ENCODE results near the gene SETD1A. TPM values are rescaled to one million over a fixed set of nuclear protein-coding genes. Genes with fewer than 3 reads are reported as not detected.
"Not testable (repeated sequence)": the region's sequence is repeated elsewhere in the genome, so short reads cannot be mapped to it uniquely, and the experiment has no call there.

Gene SETD1A
- total and polyA plus RNA-seq, 4 donors, result 4.4 to 19.7 (median 13.1) TPM

- H3K36me3 ChIP-seq (ENCODE audit: control insufficient read depth in 1 of 2, insufficient read depth in 2 of 2, low read length in 1 of 2), result no peaks in the 10 kb centered on the region
- intact Hi-C loops (cut with DNase I), result no loop called here
- no peaks in the 10 kb centered on the region for H3K27me3 ChIP-seq (ENCODE audit: control insufficient read depth in 1 of 2, insufficient read depth in 2 of 2, low read length in 1 of 2)
- ATAC-seq (ENCODE audit: low FRiP score), result no peak
- H3K9me3 ChIP-seq (ENCODE audit: control insufficient read depth, low read length), result no peaks in the 10 kb centered on the region
- H3K4me1 ChIP-seq (ENCODE audit: control insufficient read depth in 1 of 2, insufficient read depth in 2 of 2, low read length in 2 of 2), result no peaks in the 10 kb centered on the region
- DNase-seq, result no peak
- 66 to 68% methylated on average over 6 of the region's 6 CpGs for WGBS, 2 donors
- no peak overlapping the region for H3K4me3 ChIP-seq (ENCODE audit: low read length in 2 of 2)
- H3K27ac ChIP-seq (ENCODE audit: low read depth in 1 of 2, low read length in 2 of 2), result no peak overlapping the region
Observed at GRCh38 chr16:31016018-31016417, 58.5 kb downstream of the SETD1A start.

DNA sequence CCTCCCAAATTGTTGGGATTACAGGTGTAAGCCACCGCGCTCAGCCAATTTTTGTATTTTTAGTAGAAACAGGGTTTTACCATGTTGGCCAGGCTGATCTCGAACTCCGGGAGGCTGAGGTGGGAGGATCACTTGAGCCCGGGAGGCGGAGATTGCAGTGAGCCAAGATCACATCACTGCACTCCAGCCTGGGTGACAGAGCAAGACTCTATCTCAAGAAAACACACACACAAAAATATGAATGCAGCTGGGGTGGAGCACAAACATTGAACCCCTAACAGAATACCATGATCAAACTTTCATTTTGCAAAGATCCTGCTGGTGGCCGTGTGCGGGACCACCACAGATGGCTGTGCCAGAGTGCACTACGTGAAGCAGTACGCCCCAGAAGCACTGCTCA, 60.2 kb downstream of the SETD1A start:
- H3K27ac ChIP-seq (ENCODE audit: low read depth in 1 of 2, low read length in 2 of 2); DNase-seq; H3K4me1 ChIP-seq (ENCODE audit: control insufficient read depth in 1 of 2, insufficient read depth in 2 of 2, low read length in 2 of 2); H3K9me3 ChIP-seq (ENCODE audit: control insufficient read depth, low read length); H3K4me3 ChIP-seq (ENCODE audit: low read length in 2 of 2); intact Hi-C loops (cut with DNase I); H3K27me3 ChIP-seq (ENCODE audit: control insufficient read depth in 1 of 2, insufficient read depth in 2 of 2, low read length in 1 of 2); ATAC-seq (ENCODE audit: low FRiP score); H3K36me3 ChIP-seq (ENCODE audit: control insufficient read depth in 1 of 2, insufficient read depth in 2 of 2, low read length in 1 of 2): not testable (repeated sequence)
- 91 to 92% methylated on average over 10 of the region's 10 CpGs for WGBS, 2 donors

- Histone ChIP-seq H3K27ac (ENCODE audit: low read depth in 1 of 2, low read length in 2 of 2) (no peak overlapping the region), H3K4me1 (ENCODE audit: control insufficient read depth in 1 of 2, insufficient read depth in 2 of 2, low read length in 2 of 2) (no peaks in the 10 kb centered on the region), H3K4me3 (ENCODE audit: low read length in 2 of 2) (no peak overlapping the region), H3K27me3 (ENCODE audit: control insufficient read depth in 1 of 2, insufficient read depth in 2 of 2, low read length in 1 of 2) (no peaks in the 10 kb centered on the region), H3K9me3 (ENCODE audit: control insufficient read depth, low read length) (no peaks in the 10 kb centered on the region), H3K36me3 (ENCODE audit: control insufficient read depth in 1 of 2, insufficient read depth in 2 of 2, low read length in 1 of 2) (no peaks in the 10 kb centered on the region)
- DNase-seq, result no peak
- intact Hi-C loops (cut with DNase I), result no loop called here
- ATAC-seq (ENCODE audit: low FRiP score), result no peak
- 85 to 92% methylated on average over 3 of the region's 3 CpGs for WGBS, 2 donors
Observed at GRCh38 chr16:31020536-31020935, 63.0 kb downstream of the SETD1A start.

GRCh38 chr16:31022544-31023251, 65.1 kb downstream of the SETD1A start:
- ATAC-seq (ENCODE audit: low FRiP score) (no peak), DNase-seq (no peak)
- intact Hi-C loops (cut with DNase I), result no loop called here
- Histone ChIP-seq H3K27me3 (ENCODE audit: control insufficient read depth in 1 of 2, insufficient read depth in 2 of 2, low read length in 1 of 2) (no peaks in the 10 kb centered on the region), H3K27ac (ENCODE audit: low read depth in 1 of 2, low read length in 2 of 2) (no peak overlapping the region), H3K4me3 (ENCODE audit: low read length in 2 of 2) (no peak overlapping the region), H3K36me3 (ENCODE audit: control insufficient read depth in 1 of 2, insufficient read depth in 2 of 2, low read length in 1 of 2) (no peaks in the 10 kb centered on the region), H3K9me3 (ENCODE audit: control insufficient read depth, low read length) (no peaks in the 10 kb centered on the region), H3K4me1 (ENCODE audit: control insufficient read depth in 1 of 2, insufficient read depth in 2 of 2, low read length in 2 of 2) (no peaks in the 10 kb centered on the region)
- WGBS, 2 donors, result 85 to 89% methylated on average over 12 of the region's 12 CpGs

DNA sequence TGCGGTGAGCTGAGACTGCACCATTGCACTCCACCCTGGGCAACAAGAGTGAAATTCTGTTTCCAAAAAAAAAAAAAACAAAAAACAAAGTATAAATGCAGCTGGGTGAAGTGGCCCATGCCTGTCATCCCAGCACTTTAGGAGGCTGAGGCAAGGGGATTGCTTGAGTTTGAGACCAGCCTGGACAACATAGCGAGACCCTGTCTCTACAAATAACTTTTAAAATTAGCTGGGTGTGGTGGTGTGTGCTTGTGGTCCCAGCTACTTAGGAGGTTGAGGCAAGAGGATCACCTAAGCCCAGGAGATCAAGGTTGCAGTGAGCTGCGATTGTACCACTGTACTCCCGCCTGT, 65.7 kb downstream of the SETD1A start:
- no peaks in the 10 kb centered on the region for H3K9me3 ChIP-seq (ENCODE audit: control insufficient read depth, low read length)
- DNase-seq (no peak), ATAC-seq (ENCODE audit: low FRiP score) (no peak)
- H3K36me3 ChIP-seq (ENCODE audit: control insufficient read depth in 1 of 2, insufficient read depth in 2 of 2, low read length in 1 of 2), result no peaks in the 10 kb centered on the region
- WGBS, 2 donors, result 94 to 96% methylated on average over 4 of the region's 4 CpGs
- H3K27ac ChIP-seq (ENCODE audit: low read depth in 1 of 2, low read length in 2 of 2), result no peak overlapping the region
- H3K4me1 ChIP-seq (ENCODE audit: control insufficient read depth in 1 of 2, insufficient read depth in 2 of 2, low read length in 2 of 2), result no peaks in the 10 kb centered on the region
- intact Hi-C loops (cut with DNase I), result no loop called here
- no peaks in the 10 kb centered on the region for H3K27me3 ChIP-seq (ENCODE audit: control insufficient read depth in 1 of 2, insufficient read depth in 2 of 2, low read length in 1 of 2)
- no peak overlapping the region for H3K4me3 ChIP-seq (ENCODE audit: low read length in 2 of 2)

DNA sequence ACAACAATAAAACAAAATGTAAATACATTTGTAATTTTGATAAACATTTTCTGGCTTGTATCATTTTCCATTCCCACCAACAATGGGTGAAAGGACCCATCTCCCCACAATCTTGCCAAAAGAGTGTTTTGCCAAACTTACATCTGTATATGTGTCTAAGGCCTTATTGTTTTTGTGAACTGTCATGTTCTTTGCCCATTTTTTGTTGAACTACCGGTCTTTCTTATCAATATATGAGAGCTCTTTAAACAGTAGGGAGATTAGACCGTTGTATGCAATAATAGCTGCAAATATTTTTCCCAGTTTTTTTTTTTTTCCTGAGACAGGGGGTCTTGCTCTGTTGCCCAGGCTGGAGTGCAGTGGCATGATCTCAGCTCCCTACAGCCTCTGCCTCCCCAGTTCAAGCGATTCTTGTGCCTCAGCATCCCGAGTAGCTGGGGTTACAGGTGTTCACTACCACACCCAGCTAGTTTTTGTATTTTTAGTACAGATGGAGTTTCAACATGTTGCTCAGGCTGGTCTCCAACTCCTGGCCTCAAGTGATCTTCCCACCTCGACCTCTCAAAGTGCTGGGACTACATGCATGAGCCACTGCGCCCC, 66.2 kb downstream of the SETD1A start:
- intact Hi-C loops (cut with DNase I), result no loop called here
- ATAC-seq (ENCODE audit: low FRiP score) (no peak), DNase-seq (no peak)
- Histone ChIP-seq H3K4me3 (ENCODE audit: low read length in 2 of 2) (no peak overlapping the region), H3K27ac (ENCODE audit: low read depth in 1 of 2, low read length in 2 of 2) (no peak overlapping the region), H3K9me3 (ENCODE audit: control insufficient read depth, low read length) (no peaks in the 10 kb centered on the region), H3K36me3 (ENCODE audit: control insufficient read depth in 1 of 2, insufficient read depth in 2 of 2, low read length in 1 of 2) (no peaks in the 10 kb centered on the region), H3K4me1 (ENCODE audit: control insufficient read depth in 1 of 2, insufficient read depth in 2 of 2, low read length in 2 of 2) (no peaks in the 10 kb centered on the region), H3K27me3 (ENCODE audit: control insufficient read depth in 1 of 2, insufficient read depth in 2 of 2, low read length in 1 of 2) (no peaks in the 10 kb centered on the region)
- 66 to 70% methylated on average over 6 of the region's 6 CpGs for WGBS, 2 donors

- H3K4me1 ChIP-seq (ENCODE audit: control insufficient read depth in 1 of 2, insufficient read depth in 2 of 2, low read length in 2 of 2), result no peaks in the 10 kb centered on the region
- intact Hi-C loops (cut with DNase I), result no loop called here
- WGBS, 2 donors, result 79 to 80% methylated on average over 5 of the region's 5 CpGs
- no peaks in the 10 kb centered on the region for H3K9me3 ChIP-seq (ENCODE audit: control insufficient read depth, low read length)
- ATAC-seq (ENCODE audit: low FRiP score) (no peak), DNase-seq (no peak)
- H3K4me3 ChIP-seq (ENCODE audit: low read length in 2 of 2), result no peak overlapping the region
- H3K36me3 ChIP-seq (ENCODE audit: control insufficient read depth in 1 of 2, insufficient read depth in 2 of 2, low read length in 1 of 2), result no peaks in the 10 kb centered on the region
- no peak overlapping the region for H3K27ac ChIP-seq (ENCODE audit: low read depth in 1 of 2, low read length in 2 of 2)
- no peaks in the 10 kb centered on the region for H3K27me3 ChIP-seq (ENCODE audit: control insufficient read depth in 1 of 2, insufficient read depth in 2 of 2, low read length in 1 of 2)
Observed at GRCh38 chr16:31025339-31025738, 67.8 kb downstream of the SETD1A start.

DNA sequence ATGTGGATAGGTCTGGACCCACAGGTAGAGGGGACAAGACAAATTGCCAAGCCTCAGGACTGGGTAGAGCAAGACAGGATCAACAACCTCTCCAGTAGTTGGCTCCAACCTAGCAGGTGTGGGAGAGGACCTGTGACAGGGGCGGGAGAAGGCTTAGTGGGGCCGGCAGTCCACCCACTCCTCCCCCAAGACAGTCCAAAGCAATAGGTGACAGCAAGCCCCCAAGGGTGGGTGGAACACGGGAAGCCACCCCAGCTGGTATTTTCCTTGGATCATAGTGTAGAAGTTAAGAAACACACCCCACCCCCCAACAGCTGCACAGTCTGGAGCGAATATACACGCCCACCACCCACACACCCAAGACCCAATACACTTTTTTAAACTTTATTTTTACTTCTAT, 71.7 kb downstream of the SETD1A start:
- no peak overlapping the region for H3K4me3 ChIP-seq (ENCODE audit: low read length in 2 of 2)

DNA sequence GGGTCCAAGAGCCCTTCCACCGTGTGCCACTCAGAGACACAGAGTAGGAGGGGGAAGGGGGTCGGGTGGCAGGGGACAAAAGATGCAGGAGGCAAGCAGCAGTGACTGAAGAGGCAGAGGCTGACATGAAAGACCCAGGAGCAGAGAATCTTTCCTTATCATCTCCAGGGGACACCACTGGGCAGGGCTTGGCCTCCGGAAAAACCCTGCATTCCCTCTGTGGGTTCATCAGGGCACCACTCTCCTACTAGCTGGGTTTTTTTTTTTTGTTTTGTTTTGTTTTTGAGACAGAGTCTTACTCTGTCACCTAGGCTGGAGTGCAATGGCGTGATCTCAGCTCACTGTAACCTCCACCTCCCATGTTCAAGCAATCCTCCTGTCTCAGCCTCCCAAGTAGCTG, 73.7 kb downstream of the SETD1A start:
- H3K27me3 ChIP-seq (ENCODE audit: control insufficient read depth in 1 of 2, insufficient read depth in 2 of 2, low read length in 1 of 2), result no peaks in the 10 kb centered on the region
- peaks cover 0 to 1% of the 10 kb centered on the region in 2 donors for H3K4me1 ChIP-seq (ENCODE audit: control insufficient read depth in 1 of 2, insufficient read depth in 2 of 2, low read length in 2 of 2)
- DNase-seq (no peak), ATAC-seq (ENCODE audit: low FRiP score) (no peak)
- H3K27ac ChIP-seq (ENCODE audit: low read depth in 1 of 2, low read length in 2 of 2), result no peak overlapping the region
- intact Hi-C loops (cut with DNase I), result loop anchor here in 1 of 2 donors (5.0 kb wide), 2 partner anchors 41 to 426 kb away; partner anchors contain the start of genes ARMC5, ZNF646 and ZNF668
- no peaks in the 10 kb centered on the region for H3K36me3 ChIP-seq (ENCODE audit: control insufficient read depth in 1 of 2, insufficient read depth in 2 of 2, low read length in 1 of 2)
- WGBS, 2 donors, result 82 to 86% methylated on average over 4 of the region's 4 CpGs
- H3K4me3 ChIP-seq (ENCODE audit: low read length in 2 of 2), result no peak overlapping the region
- H3K9me3 ChIP-seq (ENCODE audit: control insufficient read depth, low read length), result no peaks in the 10 kb centered on the region

More for the DNA sequence above, 71.7 kb downstream of the SETD1A start:
- no peak overlapping the region for H3K27ac ChIP-seq (ENCODE audit: low read depth in 1 of 2, low read length in 2 of 2)
- 70 to 74% methylated on average over 5 of the region's 5 CpGs for WGBS, 2 donors
- H3K9me3 ChIP-seq (ENCODE audit: control insufficient read depth, low read length), result no peaks in the 10 kb centered on the region
- no peaks in the 10 kb centered on the region for H3K27me3 ChIP-seq (ENCODE audit: control insufficient read depth in 1 of 2, insufficient read depth in 2 of 2, low read length in 1 of 2)
- H3K36me3 ChIP-seq (ENCODE audit: control insufficient read depth in 1 of 2, insufficient read depth in 2 of 2, low read length in 1 of 2), result no peaks in the 10 kb centered on the region
- intact Hi-C loops (cut with DNase I), result no loop called here
- DNase-seq (no peak), ATAC-seq (ENCODE audit: low FRiP score) (no peak)
- peaks cover 0 to 1% of the 10 kb centered on the region in 2 donors for H3K4me1 ChIP-seq (ENCODE audit: control insufficient read depth in 1 of 2, insufficient read depth in 2 of 2, low read length in 2 of 2)
